Sigmoid colon (tissue), 4 donors: Measurements from ENCODE around the gene CTNNA2.

Experiments used
- EP300 ChIP-seq, 4 donors: sonication (generic); formaldehyde crosslinking; IDR thresholded peaks; one replicate each; pipeline ENCODE4 v1.6.1; 2017; ENCODE audit warnings: antibody characterized with exemption in 4 of 4
- POLR2A ChIP-seq, 2 donors: fragments of 450-650 bp; IDR thresholded peaks; one replicate each; pipeline ENCODE4 v1.6.1; 2016; ENCODE audit warnings: antibody characterized with exemption in 2 of 2, mild to moderate bottlenecking in 2 of 2, moderate library complexity in 2 of 2
- POLR2AphosphoS5 ChIP-seq, 4 donors: sonication (generic); formaldehyde crosslinking; IDR thresholded peaks; one replicate each; pipeline ENCODE4 v1.6.1; 2017; ENCODE audit warnings: antibody characterized with exemption in 4 of 4
- TF ChIP-seq, protein P1 (sequence below), 4 experiments: fragments of 450-650 bp in 3 of 4; fragments of 200-600 bp in 1 of 4; IDR thresholded peaks; one replicate each; pipeline ENCODE4 v1.5.1; 2016 to 2019; ENCODE audit warnings: antibody characterized with exemption in 4 of 4, mild to moderate bottlenecking in 3 of 4, moderate library complexity in 2 of 4

DNA sequence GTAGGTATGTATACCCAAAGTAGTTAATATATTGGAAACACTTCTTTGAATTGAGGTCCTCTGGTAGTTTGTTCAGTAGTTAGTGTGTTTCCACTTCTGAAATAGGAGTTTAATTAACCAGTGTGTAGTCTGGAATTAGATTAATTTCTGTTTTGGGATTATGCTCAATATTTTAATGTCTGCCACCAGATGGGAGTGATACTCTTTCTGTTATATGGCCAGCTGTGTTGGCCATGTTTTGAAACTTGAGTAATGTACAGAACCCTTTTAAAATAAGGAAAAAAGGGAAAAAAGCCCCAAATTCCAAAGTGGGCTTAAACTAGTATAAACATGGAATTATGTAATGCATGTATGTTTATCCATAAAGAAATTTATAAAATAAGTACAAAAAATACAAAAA is 147.7 kb downstream of the CTNNA2 start:
- TF ChIP-seq POLR2A (IDR thresholded peaks at IDR 0.05) (no peak), POLR2AphosphoS5 (IDR thresholded peaks at IDR 0.05) (no peak), EP300 (IDR thresholded peaks at IDR 0.05) (no peak)
- TF ChIP-seq, protein P1, sequence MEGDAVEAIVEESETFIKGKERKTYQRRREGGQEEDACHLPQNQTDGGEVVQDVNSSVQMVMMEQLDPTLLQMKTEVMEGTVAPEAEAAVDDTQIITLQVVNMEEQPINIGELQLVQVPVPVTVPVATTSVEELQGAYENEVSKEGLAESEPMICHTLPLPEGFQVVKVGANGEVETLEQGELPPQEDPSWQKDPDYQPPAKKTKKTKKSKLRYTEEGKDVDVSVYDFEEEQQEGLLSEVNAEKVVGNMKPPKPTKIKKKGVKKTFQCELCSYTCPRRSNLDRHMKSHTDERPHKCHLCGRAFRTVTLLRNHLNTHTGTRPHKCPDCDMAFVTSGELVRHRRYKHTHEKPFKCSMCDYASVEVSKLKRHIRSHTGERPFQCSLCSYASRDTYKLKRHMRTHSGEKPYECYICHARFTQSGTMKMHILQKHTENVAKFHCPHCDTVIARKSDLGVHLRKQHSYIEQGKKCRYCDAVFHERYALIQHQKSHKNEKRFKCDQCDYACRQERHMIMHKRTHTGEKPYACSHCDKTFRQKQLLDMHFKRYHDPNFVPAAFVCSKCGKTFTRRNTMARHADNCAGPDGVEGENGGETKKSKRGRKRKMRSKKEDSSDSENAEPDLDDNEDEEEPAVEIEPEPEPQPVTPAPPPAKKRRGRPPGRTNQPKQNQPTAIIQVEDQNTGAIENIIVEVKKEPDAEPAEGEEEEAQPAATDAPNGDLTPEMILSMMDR (IDR thresholded peaks at IDR 0.05) = no peak
